Measurements from ENCODE around the gene DCAF6. TPM values are rescaled to one million over a fixed set of nuclear protein-coding genes. Genes with fewer than 3 reads are reported as not detected.
A peak's percentile ranks its signal among the peaks of the same experiment; 100 is the strongest.
"Not testable (repeated sequence)": the region's sequence is repeated elsewhere in the genome, so short reads cannot be mapped to it uniquely, and the experiment has no call there.

The DCAF6 gene, protein sequence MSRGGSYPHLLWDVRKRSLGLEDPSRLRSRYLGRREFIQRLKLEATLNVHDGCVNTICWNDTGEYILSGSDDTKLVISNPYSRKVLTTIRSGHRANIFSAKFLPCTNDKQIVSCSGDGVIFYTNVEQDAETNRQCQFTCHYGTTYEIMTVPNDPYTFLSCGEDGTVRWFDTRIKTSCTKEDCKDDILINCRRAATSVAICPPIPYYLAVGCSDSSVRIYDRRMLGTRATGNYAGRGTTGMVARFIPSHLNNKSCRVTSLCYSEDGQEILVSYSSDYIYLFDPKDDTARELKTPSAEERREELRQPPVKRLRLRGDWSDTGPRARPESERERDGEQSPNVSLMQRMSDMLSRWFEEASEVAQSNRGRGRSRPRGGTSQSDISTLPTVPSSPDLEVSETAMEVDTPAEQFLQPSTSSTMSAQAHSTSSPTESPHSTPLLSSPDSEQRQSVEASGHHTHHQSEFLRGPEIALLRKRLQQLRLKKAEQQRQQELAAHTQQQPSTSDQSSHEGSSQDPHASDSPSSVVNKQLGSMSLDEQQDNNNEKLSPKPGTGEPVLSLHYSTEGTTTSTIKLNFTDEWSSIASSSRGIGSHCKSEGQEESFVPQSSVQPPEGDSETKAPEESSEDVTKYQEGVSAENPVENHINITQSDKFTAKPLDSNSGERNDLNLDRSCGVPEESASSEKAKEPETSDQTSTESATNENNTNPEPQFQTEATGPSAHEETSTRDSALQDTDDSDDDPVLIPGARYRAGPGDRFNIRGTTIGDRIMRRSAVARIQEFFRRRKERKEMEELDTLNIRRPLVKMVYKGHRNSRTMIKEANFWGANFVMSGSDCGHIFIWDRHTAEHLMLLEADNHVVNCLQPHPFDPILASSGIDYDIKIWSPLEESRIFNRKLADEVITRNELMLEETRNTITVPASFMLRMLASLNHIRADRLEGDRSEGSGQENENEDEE
- total RNA-seq (10 to 100 TPM; 39.7 to 43.1 TPM), polyA plus RNA-seq (ENCODE audit: insufficient read length in 6 of 6) (10 to 100 TPM; 53.7 to 62.7 (median 57.1) TPM)
- long read RNA-seq, donor 1, partial matches to known transcripts: 218 of 222 reads
- long read RNA-seq, donor 1, other reads (novel, unspliced or antisense): 0 of 222 reads
- long read RNA-seq, donor 2, partial matches to known transcripts: 31 of 33 reads
- long read RNA-seq, donor 2, other reads (novel, unspliced or antisense): 0 of 33 reads
- long read RNA-seq, donor 3, partial matches to known transcripts: 6 of 9 reads
- long read RNA-seq, donor 3, other reads (novel, unspliced or antisense): 0 of 9 reads
- long read RNA-seq, donor 4, partial matches to known transcripts: 2 of 3 reads
- long read RNA-seq, donor 4, other reads (novel, unspliced or antisense): 0 of 3 reads
- long read RNA-seq, donor 5, partial matches to known transcripts: 9 of 9 reads
- long read RNA-seq, donor 5, other reads (novel, unspliced or antisense): 0 of 9 reads
- long read RNA-seq, donor 6, partial matches to known transcripts: 13 of 16 reads
- long read RNA-seq, donor 6, other reads (novel, unspliced or antisense): 0 of 16 reads
- long read RNA-seq, donor 7: 0 reads
- long read RNA-seq, donor 8: 0 reads
- long read RNA-seq, donor 9: 0 reads
- long read RNA-seq, donor 10: 0 reads
- long read RNA-seq, donor 11, partial matches to known transcripts: 0 of 2 reads
- long read RNA-seq, donor 11, other reads (novel, unspliced or antisense): 0 of 2 reads
- long read RNA-seq, donor 12: 0 reads

DNA sequence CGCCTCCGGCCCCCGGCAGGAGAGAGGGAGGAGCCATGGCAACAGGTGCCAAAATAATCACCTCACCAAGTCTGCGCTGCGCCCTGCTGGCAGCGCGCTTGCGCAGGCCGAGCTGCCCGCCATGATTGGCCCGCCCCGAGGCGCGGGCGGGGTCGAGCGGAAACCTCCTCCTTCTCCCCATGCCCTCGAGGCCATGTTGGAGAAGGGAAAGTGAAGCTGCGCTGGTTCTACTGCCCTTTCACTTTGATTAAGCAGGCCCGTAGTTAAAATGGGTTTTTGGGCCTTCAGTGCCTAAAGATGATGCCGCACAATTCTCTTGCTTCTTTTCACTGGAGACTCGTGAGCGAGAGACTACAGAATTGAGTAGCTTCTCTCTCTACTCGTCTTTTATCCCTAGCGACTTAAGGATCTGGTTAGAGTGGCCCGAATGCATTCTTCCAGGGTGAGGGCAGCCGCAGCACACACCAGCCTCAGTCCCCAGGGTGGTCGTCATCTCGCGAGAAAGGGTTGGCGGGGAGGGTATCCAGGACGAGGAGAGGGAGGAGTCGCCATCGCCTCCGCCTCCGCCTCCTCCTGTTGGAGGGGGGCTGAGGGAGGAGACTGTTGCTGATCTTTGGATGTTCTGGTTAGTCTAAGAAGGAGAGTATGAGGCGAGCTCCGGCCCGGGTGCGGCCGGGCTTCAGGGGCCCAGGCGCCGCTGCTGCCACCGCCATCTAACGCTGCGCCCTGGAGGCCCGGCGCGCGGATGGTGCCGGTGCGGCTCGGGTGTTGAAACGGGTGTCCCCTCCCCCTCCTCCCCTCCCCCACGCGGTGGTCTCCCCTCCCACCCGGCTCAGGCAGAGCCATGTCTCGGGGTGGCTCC, at the start of gene DCAF6:
TSS of gene DCAF6 (plus strand) at position 616 of the 862 bp plus-strand sequence. CDS start at position 845, 229 bp downstream.
- Histone ChIP-seq H3K4me1 (peaks cover 0 to 49% of the 10 kb centered on the region in 2 donors), H3K4me3 (peak within 1 kb of the TSS; percentile 71 to 90), H3K27me3 (no peaks in the 10 kb centered on the region), H3K27ac (peak within 1 kb of the TSS; percentile 98), H3K36me3 (no peaks in the 10 kb centered on the region), H3K9me3 (no peaks in the 10 kb centered on the region)
- TF ChIP-seq, protein P1, sequence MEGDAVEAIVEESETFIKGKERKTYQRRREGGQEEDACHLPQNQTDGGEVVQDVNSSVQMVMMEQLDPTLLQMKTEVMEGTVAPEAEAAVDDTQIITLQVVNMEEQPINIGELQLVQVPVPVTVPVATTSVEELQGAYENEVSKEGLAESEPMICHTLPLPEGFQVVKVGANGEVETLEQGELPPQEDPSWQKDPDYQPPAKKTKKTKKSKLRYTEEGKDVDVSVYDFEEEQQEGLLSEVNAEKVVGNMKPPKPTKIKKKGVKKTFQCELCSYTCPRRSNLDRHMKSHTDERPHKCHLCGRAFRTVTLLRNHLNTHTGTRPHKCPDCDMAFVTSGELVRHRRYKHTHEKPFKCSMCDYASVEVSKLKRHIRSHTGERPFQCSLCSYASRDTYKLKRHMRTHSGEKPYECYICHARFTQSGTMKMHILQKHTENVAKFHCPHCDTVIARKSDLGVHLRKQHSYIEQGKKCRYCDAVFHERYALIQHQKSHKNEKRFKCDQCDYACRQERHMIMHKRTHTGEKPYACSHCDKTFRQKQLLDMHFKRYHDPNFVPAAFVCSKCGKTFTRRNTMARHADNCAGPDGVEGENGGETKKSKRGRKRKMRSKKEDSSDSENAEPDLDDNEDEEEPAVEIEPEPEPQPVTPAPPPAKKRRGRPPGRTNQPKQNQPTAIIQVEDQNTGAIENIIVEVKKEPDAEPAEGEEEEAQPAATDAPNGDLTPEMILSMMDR (IDR thresholded peaks at IDR 0.05): no peak
- DNase-seq (peak; percentile 98 to 100 (median 99)), ATAC-seq (peak; percentile 92)
- intact Hi-C loops (cut with DNase I): no loop called here

DNA sequence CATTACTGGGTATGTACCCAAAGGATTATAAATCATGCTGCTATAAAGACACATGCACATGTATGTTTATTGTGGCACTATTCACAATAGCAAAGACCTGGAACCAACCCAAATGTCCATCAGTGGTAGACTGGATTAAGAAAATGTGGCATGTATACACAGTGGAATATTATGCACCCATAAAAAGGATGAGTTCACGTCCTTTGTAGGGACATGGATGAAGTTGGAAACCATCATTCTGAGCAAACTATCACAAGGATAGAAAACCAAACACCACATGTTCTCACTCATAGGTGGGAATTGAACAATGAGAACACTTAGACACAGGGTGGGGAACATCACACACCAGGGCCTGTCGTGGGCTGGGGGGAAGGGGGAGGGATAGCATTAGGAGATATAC, 49.3 kb upstream of the DCAF6 start:
- H3K27ac ChIP-seq; H3K4me1 ChIP-seq; H3K36me3 ChIP-seq; ATAC-seq; H3K4me3 ChIP-seq; intact Hi-C loops (cut with DNase I); H3K9me3 ChIP-seq; H3K27me3 ChIP-seq; DNase-seq: not testable (repeated sequence)

DNA sequence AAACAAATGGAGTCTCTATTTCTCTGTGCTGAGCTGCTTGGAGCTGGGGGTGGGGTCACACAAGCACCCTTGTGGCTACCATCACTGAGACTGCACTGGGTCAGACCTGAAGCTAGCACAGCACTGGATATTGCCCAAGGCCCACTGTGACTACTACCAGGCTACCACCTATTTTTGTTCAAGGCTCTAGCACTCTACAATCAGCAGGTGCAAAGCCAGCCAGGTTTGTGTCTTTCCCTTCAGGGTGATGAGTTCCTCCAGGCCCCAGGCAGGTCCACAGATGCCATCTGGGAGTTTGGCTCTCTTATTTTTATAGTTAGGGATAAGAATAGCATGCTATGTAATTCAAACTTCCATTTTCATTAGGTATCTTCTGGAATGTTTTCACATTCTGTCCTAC, 46.1 kb upstream of the DCAF6 start:
- DNase-seq (no peak), ATAC-seq (no peak)
- Histone ChIP-seq H3K9me3 (peaks cover 0 to 2% of the 10 kb centered on the region in 2 donors), H3K27ac (no peak overlapping the region), H3K36me3 (no peaks in the 10 kb centered on the region), H3K4me3 (no peak overlapping the region), H3K4me1 (no peaks in the 10 kb centered on the region), H3K27me3 (no peaks in the 10 kb centered on the region)
- TF ChIP-seq, protein P1 (IDR thresholded peaks at IDR 0.05): no peak
- intact Hi-C loops (cut with DNase I): no loop called here

DNA sequence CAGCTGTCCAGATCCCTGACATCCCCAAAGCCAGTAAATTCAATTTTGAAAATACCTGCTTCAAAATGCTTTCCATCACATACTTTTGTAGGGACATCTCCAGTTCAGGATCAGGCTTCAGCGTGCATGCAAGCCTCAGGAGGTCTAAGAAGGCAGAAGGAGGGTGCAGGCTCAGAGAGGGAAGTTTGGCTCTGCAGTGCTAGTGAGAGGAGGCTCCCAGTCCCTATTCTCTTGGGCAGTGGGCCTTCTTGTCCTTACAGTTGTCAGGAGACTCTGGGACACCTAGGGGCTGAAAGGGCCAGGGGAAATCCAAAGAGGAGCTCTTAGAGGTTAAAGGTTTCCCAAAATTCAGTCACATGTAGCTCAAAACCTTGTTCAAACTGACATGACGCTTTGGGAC, 42.7 kb upstream of the DCAF6 start:
- ATAC-seq: peak; percentile 19
- intact Hi-C loops (cut with DNase I): no loop called here

More for the DNA sequence above, 42.7 kb upstream of the DCAF6 start:
- no peaks in the 10 kb centered on the region for H3K4me1 ChIP-seq
- no peaks in the 10 kb centered on the region for H3K27me3 ChIP-seq
- DNase-seq: no peak
- H3K4me3 ChIP-seq: no peak overlapping the region
- TF ChIP-seq, protein P1 (IDR thresholded peaks at IDR 0.05): no peak
- no peaks in the 10 kb centered on the region for H3K9me3 ChIP-seq
- H3K36me3 ChIP-seq: no peaks in the 10 kb centered on the region
- no peak overlapping the region for H3K27ac ChIP-seq
